GM23338 (cell line): ENCODE measurements around the gene PFDN4. TPM values are rescaled to one million over a fixed set of nuclear protein-coding genes. Genes with fewer than 3 reads are reported as not detected.

Experiments used
- ATAC-seq: fragments of 200-7000 bp; cut with Tn5 transposase; 3 replicates; pipeline ENCODE4 v1.9.1; 2020
- DNase-seq: peaks from one replicate; pipeline ENCODE4 v3.0.0-alpha.2; 2015; ENCODE audit warnings: low spot score
- H2AFZ ChIP-seq: fragments of 200-600 bp; sonication (generic); 2 replicates; pipeline ENCODE4 v1.8.0; 2016; ENCODE audit warnings: antibody characterized with exemption, mild to moderate bottlenecking, moderate library complexity
- H3F3A ChIP-seq: fragments of 200-600 bp; sonication (generic); replicated peaks from 2 replicates; pipeline ENCODE4 v1.8.0; 2017; ENCODE audit warnings: antibody characterized with exemption, mixed run types, low read depth
- H3K27ac ChIP-seq: fragments of 200-600 bp; sonication (generic); 2 replicates; pipeline ENCODE4 v1.6.1; 2016; ENCODE audit warnings: low read depth
- H3K27me3 ChIP-seq: fragments of 200-600 bp; sonication (generic); 2 replicates; pipeline ENCODE4 v1.8.0; 2016; ENCODE audit warnings: mild to moderate bottlenecking, mixed run types, moderate library complexity; ENCODE audit not compliant: insufficient read depth
- H3K36me3 ChIP-seq: fragments of 200-600 bp; sonication (generic); 2 replicates; pipeline ENCODE4 v1.8.0; 2016; ENCODE audit warnings: mild to moderate bottlenecking; ENCODE audit not compliant: insufficient read depth
- H3K4me1 ChIP-seq: fragments of 200-600 bp; sonication (generic); 2 replicates; pipeline ENCODE4 v1.8.0; 2016; ENCODE audit warnings: mild to moderate bottlenecking, moderate library complexity; ENCODE audit not compliant: insufficient read depth
- H3K4me2 ChIP-seq: fragments of 200-600 bp; sonication (generic); 2 replicates; pipeline ENCODE4 v1.7.1; 2017; ENCODE audit warnings: mixed run types
- H3K4me3 ChIP-seq: fragments of 200-600 bp; sonication (generic); 2 replicates; pipeline ENCODE4 v1.6.1; 2016; ENCODE audit warnings: mixed run types
- H3K79me2 ChIP-seq: fragments of 200-600 bp; sonication (generic); replicated peaks from 2 replicates; pipeline ENCODE4 v1.8.0; 2017; ENCODE audit warnings: mild to moderate bottlenecking; ENCODE audit not compliant: insufficient read depth
- H3K9me2 ChIP-seq: fragments of 200-600 bp; sonication (generic); 2 replicates; pipeline ENCODE4 v1.8.0; 2017; ENCODE audit not compliant: insufficient read depth
- H4K20me1 ChIP-seq: fragments of 200-600 bp; sonication (generic); replicated peaks from 2 replicates; pipeline ENCODE4 v1.8.0; 2017; ENCODE audit warnings: mild to moderate bottlenecking; ENCODE audit not compliant: insufficient read depth
- H3K27ac Mint-ChIP-seq: 2 replicates; pipeline ENCODE4 v1.8.0; 2020; ENCODE audit warnings: inconsistent platforms, mild to moderate bottlenecking, moderate library complexity, mixed read lengths
- H3K27me3 Mint-ChIP-seq: 3 replicates; pipeline ENCODE4 v1.8.0; 2022; ENCODE audit warnings: low read depth, mild to moderate bottlenecking, moderate library complexity, mixed read lengths, inconsistent platforms; ENCODE audit not compliant: insufficient read depth, poor library complexity
- H3K36me3 Mint-ChIP-seq: 3 replicates; pipeline ENCODE4 v1.8.0; 2021; ENCODE audit warnings: low read depth, mild to moderate bottlenecking, inconsistent platforms, moderate library complexity, mixed read lengths
- H3K4me1 Mint-ChIP-seq: 3 replicates; pipeline ENCODE4 v1.8.0; 2020; ENCODE audit warnings: mild to moderate bottlenecking, inconsistent platforms, mixed read lengths
- H3K4me3 Mint-ChIP-seq: 3 replicates; pipeline ENCODE4 v1.8.0; 2021; ENCODE audit warnings: moderate library complexity, mild to moderate bottlenecking, inconsistent platforms, mixed read lengths
- H3K9me3 Mint-ChIP-seq: 3 replicates; pipeline ENCODE4 v1.8.0; 2020; ENCODE audit warnings: moderate library complexity, mild to moderate bottlenecking, inconsistent platforms, mixed read lengths
- CTCF ChIP-seq, 2 experiments: fragments of 200-600 bp in 1 of 2; sonication (generic) in 1 of 2; conservative IDR thresholded peaks; 2 replicates each; pipeline versions ENCODE4 v1.5.1 to v1.6.1; 2016 to 2017; ENCODE audit warnings: antibody characterized with exemption in 2 of 2, low read depth in 2 of 2, mild to moderate bottlenecking in 2 of 2, moderate library complexity in 1 of 2
- ETS1 ChIP-seq: IDR thresholded peaks from 2 replicates; pipeline ENCODE4 v1.6.1; 2016; ENCODE audit warnings: antibody characterized with exemption
- EZH2phosphoT487 ChIP-seq: fragments of 200-600 bp; sonication (generic); IDR thresholded peaks from one replicate; pipeline ENCODE4 v1.8.1; 2018; ENCODE audit warnings: antibody characterized with exemption; ENCODE audit not compliant: unreplicated experiment
- JUNB ChIP-seq: IDR thresholded peaks from one replicate; pipeline ENCODE4 v1.6.1; 2016; ENCODE audit warnings: antibody characterized with exemption; ENCODE audit not compliant: unreplicated experiment
- NANOG ChIP-seq: IDR thresholded peaks from 2 replicates; pipeline ENCODE4 v1.6.1; 2016; ENCODE audit warnings: antibody characterized with exemption, borderline replicate concordance
- POLR2AphosphoS5 ChIP-seq: IDR thresholded peaks from 2 replicates; pipeline ENCODE4 v1.6.1; 2016; ENCODE audit warnings: antibody characterized with exemption, low read depth
- REST ChIP-seq: IDR thresholded peaks from one replicate; pipeline ENCODE4 v1.6.1; 2018; ENCODE audit warnings: antibody characterized with exemption; ENCODE audit not compliant: unreplicated experiment
- ZNF114 ChIP-seq: fragments of 250-450 bp; sonication (Bioruptor Pico); IDR thresholded peaks from 2 replicates; pipeline ENCODE4 v1.5.0; 2020; ENCODE audit warnings: mild to moderate bottlenecking, moderate library complexity
- ZNF331 ChIP-seq: fragments of 250-450 bp; sonication (Bioruptor Pico); IDR thresholded peaks from 2 replicates; pipeline ENCODE4 v1.5.0; 2020; ENCODE audit warnings: low read depth, mild to moderate bottlenecking, moderate library complexity
- polyA plus RNA-seq: library from polyadenylated mRNA; unstranded; fragments of >200 nt; fragmentation: Nextera tagmentation; extraction: Ambion mirVana; gene quantifications from 2 replicates; pipeline ENCODE4 v1.2.1, GENCODE V29; 2016
- total RNA-seq: library from RNA; depleted of rRNA; stranded (reverse); fragments of >200 nt; shearing (Covaris generic); gene quantifications from 2 replicates; pipeline ENCODE4 v1.2.3, GENCODE V29; 2014

Gene PFDN4
- total and polyA plus RNA-seq, 2 experiments from 2014 or later: 105 to 477 TPM

- no peak overlapping the region for H3K4me3 Mint-ChIP-seq
- Histone ChIP-seq H3K4me3 (no peak overlapping the region), H3K27ac (no peak overlapping the region), H3K27me3 (no peaks in the 10 kb centered on the region), H3K4me1 (no peaks in the 10 kb centered on the region), H3K4me2 (no peak overlapping the region), H3K36me3 (no peaks in the 10 kb centered on the region), H3K9me2 (no peaks in the 10 kb centered on the region), H3K79me2 (no peaks in the 10 kb centered on the region), H3F3A (no peaks in the 10 kb centered on the region), H2AFZ (peak overlapping the region; percentile 47), H4K20me1 (no peaks in the 10 kb centered on the region)
- peaks cover 2% of the 10 kb centered on the region for H3K27me3 Mint-ChIP-seq
- DNase-seq (no peak), ATAC-seq (peak; percentile 26; the same call in 1 of the 3 replicates)
- no peak overlapping the region for H3K27ac Mint-ChIP-seq
- no peaks in the 10 kb centered on the region for H3K9me3 Mint-ChIP-seq
- no peaks in the 10 kb centered on the region for H3K36me3 Mint-ChIP-seq
- TF ChIP-seq ETS1 (no peak), ZNF331 (CRISPR knock-in tag) (no peak), CTCF (conservative IDR thresholded peaks at IDR 0.05; ENCODE audit: low read depth in 2 of 2) (peak in 1 of 2 experiments; percentile 39; a peak in 2 of 4 replicates), EZH2phosphoT487 (no peak), POLR2AphosphoS5 (no peak), NANOG (no peak)
- H3K4me1 Mint-ChIP-seq: peaks cover 6% of the 10 kb centered on the region
Observed at GRCh38 chr20:54201268-54201846, 6.5 kb upstream of the PFDN4 start.

- Histone ChIP-seq H3F3A (no peaks in the 10 kb centered on the region), H4K20me1 (no peaks in the 10 kb centered on the region), H3K79me2 (peaks cover 2% of the 10 kb centered on the region), H3K9me2 (no peaks in the 10 kb centered on the region), H2AFZ (no peak overlapping the region), H3K27ac (no peak overlapping the region), H3K4me3 (no peak overlapping the region), H3K27me3 (no peaks in the 10 kb centered on the region), H3K4me1 (no peaks in the 10 kb centered on the region), H3K4me2 (no peak overlapping the region), H3K36me3 (no peaks in the 10 kb centered on the region)
- Mint-ChIP-seq H3K4me1 (peaks cover 6% of the 10 kb centered on the region), H3K9me3 (no peaks in the 10 kb centered on the region), H3K27ac (no peak overlapping the region), H3K4me3 (no peak overlapping the region), H3K36me3 (no peaks in the 10 kb centered on the region), H3K27me3 (peaks cover 4% of the 10 kb centered on the region)
- ATAC-seq (no peak), DNase-seq (no peak)
- TF ChIP-seq ETS1 (no peak), ZNF114 (CRISPR knock-in tag) (no peak), REST (no peak), ZNF331 (CRISPR knock-in tag) (no peak), JUNB (no peak), EZH2phosphoT487 (no peak)
Observed at GRCh38 chr20:54203281-54203680, 4.6 kb upstream of the PFDN4 start.
